Adrenal gland (tissue), 12 donors: ENCODE measurements around the gene PDGFC. TPM values are rescaled to one million over a fixed set of nuclear protein-coding genes. Genes with fewer than 3 reads are reported as not detected.

Experiments used
- DNase-seq, 7 donors: peaks; one replicate each; pipeline ENCODE4 v3.0.0-alpha.2; 2019 to 2020
- H3K27ac ChIP-seq, 5 donors: fragments of 200-600 bp; sonication (generic) in 4 of 5; 1 replicate in 3 of 5; 2 replicates in 2 of 5; pipeline versions ENCODE4 v1.5.1 to v1.8.0; 2016 to 2020; ENCODE audit warnings: mild to moderate bottlenecking in 1 of 5
- H3K27me3 ChIP-seq: fragments of 200-600 bp; 2 replicates; pipeline ENCODE4 v1.8.0; 2021
- H3K36me3 ChIP-seq, 2 donors: fragments of 200-600 bp; replicated peaks in 1 of 2; 1 replicate in 1 of 2; 2 replicates in 1 of 2; pipeline versions ENCODE4 v1.5.1 to v1.8.0; 2018 to 2022
- H3K4me1 ChIP-seq, 2 donors: fragments of 200-600 bp; replicated peaks in 1 of 2; 1 replicate in 1 of 2; 2 replicates in 1 of 2; pipeline versions ENCODE4 v1.5.1 to v1.8.0; 2018 to 2021
- H3K4me3 ChIP-seq, 4 donors: fragments of 200-600 bp; sonication (generic) in 3 of 4; one replicate each; pipeline ENCODE4 v1.5.1; 2016 to 2018
- H3K9me3 ChIP-seq, 3 donors: fragments of 200-600 bp; sonication (generic) in 1 of 3; replicated peaks in 1 of 3; 1 replicate in 2 of 3; 2 replicates in 1 of 3; pipeline versions ENCODE4 v1.5.1 to v1.8.0; 2016 to 2021
- CTCF ChIP-seq, 6 experiments: fragments of 450-650 bp in 4 of 6; fragments of 200-600 bp in 2 of 6; sonication (generic) in 1 of 6; IDR thresholded peaks; 1 replicate in 5 of 6; 2 replicates in 1 of 6; pipeline versions ENCODE4 v1.5.1 to v1.8.0; 2016 to 2021; ENCODE audit warnings: antibody characterized with exemption in 6 of 6, mild to moderate bottlenecking in 2 of 6, moderate library complexity in 1 of 6
- POLR2A ChIP-seq, 2 donors: fragments of 450-650 bp; IDR thresholded peaks; one replicate each; pipeline ENCODE4 v1.6.1; 2017; ENCODE audit warnings: antibody characterized with exemption in 2 of 2, mild to moderate bottlenecking in 2 of 2, moderate library complexity in 1 of 2
- WGBS, 4 donors: extraction: QIAGEN DNeasy Blood & Tissue Kit in 2 of 4; methylation state at CpG; one replicate each; pipeline versions ENCODE4 v1.1.5 to v1.1.7; 2013 to 2017; 5-methylcytosine and 5-hydroxymethylcytosine counted together
- intact Hi-C, 2 donors: fragments of 100-400 bp; cut with DNase I; formaldehyde crosslinking; loops; one replicate each; pipeline versions ENCODE4 v1.14.1 to v1.15.0; 2022 to 2023
- polyA plus RNA-seq, 3 donors: library from polyadenylated mRNA; stranded (reverse); fragments of 200-250 nt in 2 of 3; fragments of 350-450 nt in 1 of 3; fragmentation: Illumina TruSeq in 1 of 3; extraction: RNeasy Lipid Tissue Mini Kit (QIAGEN cat#74804) in 1 of 3; gene quantifications; one replicate each; pipeline ENCODE4 v1.2.3, GENCODE V29; 2013 to 2014
- small RNA-seq, 2 donors: library from RNA; depleted of rRNA; stranded (forward); fragments of <200 nt; gene quantifications; one replicate each; pipeline ENCODE3, GENCODE V24; 2016
- total RNA-seq, 9 donors: library from RNA; depleted of rRNA in 4 of 9; stranded (reverse); fragments of >200 nt in 4 of 9; fragments of 120-200 nt in 1 of 9; fragmentation: NEBNext Ultra II Directional in 1 of 9; extraction: Animal tissue kit (Norgen Biotek cat#: 25700) in 1 of 9; gene quantifications; one replicate each; pipeline versions ENCODE4 v1.1.0 to v1.2.4, GENCODE V29; 2013 to 2023
- donor health status: healthy with polysubstance abuse.
- donor health status: Bipolar disorder and iron deficiency.
- donor health status: DM: yes; HTN: yes; CAD: no.
- donor health status: DM: no; HTN: no; CAD: no.
- donor health status: DM: no; HTN: no; CAD: no.
- donor health status: DM: yes; HTN: yes; CAD: no.

PDGFC gene
- total and polyA plus RNA-seq, 12 donors, result 6.0 to 77.2 (median 45.4) TPM

GRCh38 chr4:156723951-156724668, 247.5 kb downstream of the PDGFC start:
- DNase-seq, result no peak
- intact Hi-C loops, result no loop called here

GRCh38 chr4:156718226-156718625, 253.4 kb downstream of the PDGFC start:
- Histone ChIP-seq H3K4me3 (no peak overlapping the region), H3K27me3 (no peaks in the 10 kb centered on the region), H3K9me3 (no peaks in the 10 kb centered on the region), H3K27ac (no peak overlapping the region), H3K36me3 (no peaks in the 10 kb centered on the region), H3K4me1 (no peaks in the 10 kb centered on the region)
- intact Hi-C loops, result no loop called here
- DNase-seq, result peak in 1 of 7 donors; percentile 6
- WGBS, 4 donors, result 77 to 80% (median 78%) methylated on average over 8 of the region's 8 CpGs
- no peak for TF ChIP-seq CTCF (IDR thresholded peaks at IDR 0.05)
- TF ChIP-seq POLR2A (IDR thresholded peaks at IDR 0.05), result no peak

More at GRCh38 chr4:156723951-156724668, 247.5 kb downstream of the PDGFC start:
- Histone ChIP-seq H3K4me3 (no peak overlapping the region), H3K9me3 (no peaks in the 10 kb centered on the region), H3K27me3 (no peaks in the 10 kb centered on the region), H3K4me1 (no peaks in the 10 kb centered on the region), H3K36me3 (no peaks in the 10 kb centered on the region), H3K27ac (no peak overlapping the region)
- TF ChIP-seq CTCF (IDR thresholded peaks at IDR 0.05), result no peak
- TF ChIP-seq POLR2A (IDR thresholded peaks at IDR 0.05), result no peak
- WGBS, 4 donors, result 91 to 92% methylated on average over 11 of the region's 11 CpGs; no CpG with 5 or more reads in 2 of the 4 donors

- Histone ChIP-seq H3K36me3 (no peaks in the 10 kb centered on the region), H3K27me3 (no peaks in the 10 kb centered on the region), H3K9me3 (no peaks in the 10 kb centered on the region), H3K27ac (peak overlapping the region in 1 of 5 donors; percentile 34), H3K4me1 (no peaks in the 10 kb centered on the region), H3K4me3 (no peak overlapping the region)
- 31 to 59% (median 50%) methylated on average over 4 of the region's 4 CpGs for WGBS, 4 donors
- peak in 2 of 7 donors; percentile 25 to 37 for DNase-seq
- no peak for TF ChIP-seq POLR2A (IDR thresholded peaks at IDR 0.05)
- intact Hi-C loops, result no loop called here
Observed at GRCh38 chr4:156711193-156711590, 260.4 kb downstream of the PDGFC start.

Small RNAs within 50 kb of the gene (small RNA-seq; reads per million reads assigned to genes)
- 0 reads per million in 2 donors for gene AC092608.2

Other genes with a start within 250 kb of the PDGFC start
- 10 to 100 TPM in 2 of 9 donors, 1 to 10 TPM in 7; 1.9 to 12.7 (median 6.3) TPM for gene GLRB, start 104.4 kb upstream of the PDGFC start, total RNA-seq
- 1 to 10 TPM; 1.7 to 6.2 (median 1.9) TPM for gene GLRB, start 104.4 kb upstream of the PDGFC start, polyA plus RNA-seq
- 10 to 100 TPM in 2 of 9 donors, 1 to 10 TPM in 3, under 1 TPM in 2, not detected in 2; 0.18 to 15.3 (median 3.3) TPM for gene GRIA2, start 248.9 kb upstream of the PDGFC start, total RNA-seq
- gene GRIA2, start 248.9 kb upstream of the PDGFC start, polyA plus RNA-seq, result 1 to 10 TPM; 1.2 to 9.5 (median 3.9) TPM